GM10266 (cell line): ENCODE data around the gene DPF3.

Source experiments
- DNase-seq: peaks from one replicate; pipeline ENCODE4 v3.0.0; 2012; ENCODE audit errors: extremely low spot score
- CTCF ChIP-seq: IDR thresholded peaks from 2 replicates; pipeline ENCODE4 v1.5.1; 2012; ENCODE audit warnings: mild to moderate bottlenecking, low read depth; ENCODE audit not compliant: control insufficient read depth, insufficient read depth; ENCODE audit errors: missing control alignments

Gene DPF3

GRCh38 chr14:72621387-72622065, 272.4 kb downstream of the DPF3 start:
- no peak for TF ChIP-seq CTCF
- DNase-seq, result no peak

- no peak for DNase-seq
- TF ChIP-seq CTCF, result no peak
Observed at GRCh38 chr14:72619881-72620280, 274.0 kb downstream of the DPF3 start.

- no peak for DNase-seq
- TF ChIP-seq CTCF, result no peak
Observed at GRCh38 chr14:72619111-72619571, 274.8 kb downstream of the DPF3 start.

GRCh38 chr14:72618424-72618823, 275.5 kb downstream of the DPF3 start:
- TF ChIP-seq CTCF, result no peak
- no peak for DNase-seq

GRCh38 chr14:72617391-72618031, 276.4 kb downstream of the DPF3 start:
- no peak for TF ChIP-seq CTCF
- DNase-seq, result no peak

- no peak for DNase-seq
- no peak for TF ChIP-seq CTCF
Observed at GRCh38 chr14:72616811-72617210, 277.1 kb downstream of the DPF3 start.

- no peak for TF ChIP-seq CTCF
- DNase-seq, result no peak
Observed at GRCh38 chr14:72616294-72616693, 277.6 kb downstream of the DPF3 start.
